Dermis lymphatic vessel endothelial cell (primary cell): ENCODE measurements around the gene CNDP2. TPM values are rescaled to one million over a fixed set of nuclear protein-coding genes. Genes with fewer than 3 reads are reported as not detected.

Source experiments
- total RNA-seq: library from RNA; depleted of rRNA; stranded (reverse); fragments of >200 nt; gene quantifications from 2 replicates; pipeline ENCODE4 v1.2.1, GENCODE V29; 2014

CNDP2 gene
- 67.4 and 71.3 TPM in 2 replicates for total RNA-seq

DNA sequence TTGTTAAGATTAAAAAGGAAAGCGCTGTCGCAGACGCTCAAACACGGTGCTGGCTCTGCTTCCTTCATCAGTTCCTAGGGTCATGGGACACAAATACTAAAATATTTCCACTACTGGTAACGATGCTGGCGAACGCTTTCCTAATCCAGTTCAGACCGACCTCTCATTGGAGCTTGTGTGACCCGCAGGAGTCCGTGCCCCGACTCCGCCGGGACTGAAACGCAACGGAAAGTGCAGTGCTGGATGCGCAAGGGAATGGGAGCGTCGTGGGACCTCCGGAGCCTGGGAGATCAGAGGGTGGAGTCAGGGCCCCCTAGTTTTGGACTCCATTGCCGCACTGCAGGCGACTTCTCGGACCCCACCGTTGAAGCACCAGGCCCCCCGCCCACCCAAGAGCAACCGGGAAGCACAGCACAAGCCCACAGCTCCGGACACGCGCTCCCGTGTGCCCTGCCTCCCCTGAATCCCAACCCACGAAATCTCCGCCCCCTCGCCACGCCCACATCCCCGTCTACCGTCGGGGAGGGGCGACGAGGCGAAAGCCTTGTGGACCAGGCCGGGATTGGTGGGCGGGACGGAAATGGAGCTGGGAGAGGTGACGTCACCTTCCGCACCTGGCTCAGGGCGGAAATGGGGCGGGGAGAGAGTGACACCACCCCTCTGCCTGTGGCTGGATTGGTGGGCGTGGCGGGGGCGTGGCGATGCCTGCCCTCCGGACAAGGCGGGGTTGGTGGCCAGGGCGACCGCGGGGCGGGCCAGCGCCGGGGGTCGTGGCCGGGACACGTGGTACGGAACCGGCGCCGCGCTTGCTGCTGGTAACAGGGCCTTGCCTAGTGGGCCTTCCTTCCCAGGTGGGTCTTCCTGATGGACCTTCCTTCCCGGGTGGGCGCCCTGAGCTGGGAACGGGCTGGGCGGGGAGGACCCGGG, at the start of gene CNDP2:
Gene CNDP2 (plus strand): TSS at position 783 of the 927 bp plus-strand sequence. CDS start 3,611 bp downstream, outside the sequence.

DNA sequence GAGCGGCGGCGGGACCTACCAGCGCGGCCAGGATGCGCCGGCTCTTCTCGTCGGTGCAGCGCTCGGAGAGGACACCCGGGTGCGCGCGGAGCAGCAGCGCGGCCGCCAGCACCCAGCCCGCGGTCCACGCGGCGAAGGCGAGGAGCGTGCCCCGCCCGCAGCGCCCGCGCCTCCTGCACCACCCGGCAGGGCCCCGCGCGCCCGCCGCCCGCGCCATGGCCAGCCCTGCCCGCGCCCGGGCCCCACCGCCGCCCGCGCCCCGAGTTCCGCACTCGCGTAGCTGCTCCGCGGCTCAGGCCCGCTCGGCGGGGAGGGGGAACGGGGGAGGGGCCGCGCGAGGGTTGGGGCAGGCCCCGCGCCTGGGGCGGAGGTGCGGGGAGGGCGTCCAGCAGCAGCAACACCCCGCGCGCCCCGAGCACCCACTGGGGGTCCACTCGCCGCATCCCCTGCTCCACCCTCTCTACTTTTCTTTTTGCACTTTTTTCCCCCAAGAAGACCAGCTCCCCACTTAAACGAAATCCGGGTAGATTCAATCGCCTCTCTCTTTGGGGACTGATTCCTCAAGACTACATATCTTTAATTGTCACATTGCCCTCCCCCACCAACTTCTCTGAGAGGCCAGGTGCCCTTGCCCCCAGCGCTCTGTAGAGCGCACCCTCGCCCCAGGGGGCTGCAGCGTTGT, 39.0 kb upstream of the CNDP2 start, which contains the start of gene DIPK1C:
Gene DIPK1C (minus strand): TSS at position 266 of the 682 bp plus-strand sequence. CDS start 49 bp downstream, at position 217.

DNA sequence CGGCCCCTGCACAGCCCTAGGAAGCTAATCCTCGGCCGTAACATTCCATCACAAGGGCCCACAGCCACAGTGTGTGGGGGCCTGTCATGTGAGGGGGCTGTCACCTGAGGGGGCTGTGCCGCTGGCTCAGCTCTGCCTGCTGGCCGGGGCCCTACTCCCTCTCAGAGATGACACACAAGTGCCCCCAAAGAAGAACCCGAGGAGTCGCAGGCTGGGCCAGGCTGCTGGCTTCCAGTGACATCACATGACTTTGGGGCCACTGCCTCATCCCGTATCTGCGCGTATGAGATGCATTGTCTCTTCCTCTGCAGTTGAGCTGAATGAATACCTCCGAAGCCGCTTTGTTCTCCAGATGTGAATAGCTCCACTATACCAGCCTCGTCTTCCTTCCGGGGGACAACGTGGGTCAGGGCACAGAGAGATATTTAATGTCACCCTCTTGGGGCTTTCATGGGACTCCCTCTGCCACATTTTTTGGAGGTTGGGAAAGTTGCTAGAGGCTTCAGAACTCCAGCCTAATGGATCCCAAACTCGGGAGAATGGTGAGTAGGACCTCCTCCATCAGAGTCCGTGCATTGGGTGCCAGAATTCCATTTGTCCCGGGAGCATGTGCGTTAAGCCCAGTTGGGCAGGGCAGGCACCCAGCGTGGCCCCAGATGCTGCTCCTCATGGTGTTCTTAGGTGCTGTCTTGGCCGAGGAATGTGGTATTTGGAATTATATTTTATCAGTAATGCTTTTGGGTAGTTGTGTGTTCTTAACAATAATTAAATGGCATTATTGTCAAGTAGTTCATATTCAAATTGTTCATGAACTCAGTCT, 38.2 kb downstream of the CNDP2 start, which contains the start of gene CNDP1:
Gene CNDP1 (plus strand): TSS at position 351 of the 820 bp plus-strand sequence. CDS start 168 bp downstream, at position 519.

Other genes starting within 250 kb of the CNDP2 start
- 19.4 and 23.5 TPM in 2 replicates for gene CYB5A, start 204.4 kb upstream of the CNDP2 start, total RNA-seq
- not detected in 2 replicates for gene C18orf63, start 180.5 kb upstream of the CNDP2 start, total RNA-seq
- gene DIPK1C, start 39.1 kb upstream of the CNDP2 start, total RNA-seq = not detected in 2 replicates
- not detected in 2 replicates for gene CNDP1, start 38.1 kb downstream of the CNDP2 start, total RNA-seq
- gene ZNF407, start 101.5 kb downstream of the CNDP2 start, total RNA-seq = 14.8 and 18.7 TPM in 2 replicates